ENCODE results near the gene ZNG1F.
"Not testable (repeated sequence)": the region's sequence is repeated elsewhere in the genome, so short reads cannot be mapped to it uniquely, and the experiment has no call there.

Gene ZNG1F

DNA sequence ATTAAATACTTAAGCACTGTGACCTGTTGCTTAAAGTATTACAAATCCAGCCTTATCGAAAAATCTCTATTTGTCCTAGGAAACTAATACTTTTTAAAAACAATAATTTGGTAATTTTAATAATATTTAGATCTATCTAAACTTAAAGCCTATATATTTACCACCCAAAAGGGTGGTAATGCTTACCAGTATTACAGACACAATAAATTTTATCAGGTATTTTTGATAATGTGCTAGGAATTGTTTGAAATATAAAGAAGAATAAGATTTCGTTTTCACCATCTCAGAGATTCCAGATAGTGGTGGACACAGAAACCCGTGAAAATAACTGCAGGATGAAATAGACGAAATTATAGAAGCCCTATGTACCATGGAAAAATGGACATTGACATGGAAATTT lies 68.4 kb downstream of the ZNG1F start:
- DNase-seq: not testable (repeated sequence)

GRCh38 chr9:41119719-41120118 lies 69.4 kb downstream of the ZNG1F start:
- not testable (repeated sequence) for DNase-seq

GRCh38 chr9:41119311-41119710 lies 69.8 kb downstream of the ZNG1F start:
- DNase-seq: not testable (repeated sequence)

GRCh38 chr9:41113348-41113747 lies 75.8 kb downstream of the ZNG1F start:
- DNase-seq: not testable (repeated sequence)

DNA sequence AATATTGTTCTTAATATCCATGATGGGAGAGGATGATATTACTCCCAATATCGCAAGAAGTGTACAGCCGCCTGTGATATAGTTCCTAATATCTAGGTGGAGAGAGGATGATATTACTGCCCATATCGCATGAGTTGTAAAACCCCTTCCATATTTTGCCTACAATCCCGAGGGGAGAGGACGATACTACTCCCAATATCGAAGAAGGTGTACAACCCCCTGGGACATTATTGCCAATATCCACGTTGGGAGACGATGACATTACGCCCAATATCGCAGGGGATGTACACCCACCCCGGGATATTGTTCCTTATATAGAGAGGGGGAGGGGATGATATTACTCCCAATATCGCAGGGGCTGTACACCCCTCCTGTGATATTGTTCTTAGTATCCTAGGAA lies 77.7 kb downstream of the ZNG1F start:
- not testable (repeated sequence) for DNase-seq

GRCh38 chr9:41110913-41111312 lies 78.2 kb downstream of the ZNG1F start:
- DNase-seq: not testable (repeated sequence)

DNA sequence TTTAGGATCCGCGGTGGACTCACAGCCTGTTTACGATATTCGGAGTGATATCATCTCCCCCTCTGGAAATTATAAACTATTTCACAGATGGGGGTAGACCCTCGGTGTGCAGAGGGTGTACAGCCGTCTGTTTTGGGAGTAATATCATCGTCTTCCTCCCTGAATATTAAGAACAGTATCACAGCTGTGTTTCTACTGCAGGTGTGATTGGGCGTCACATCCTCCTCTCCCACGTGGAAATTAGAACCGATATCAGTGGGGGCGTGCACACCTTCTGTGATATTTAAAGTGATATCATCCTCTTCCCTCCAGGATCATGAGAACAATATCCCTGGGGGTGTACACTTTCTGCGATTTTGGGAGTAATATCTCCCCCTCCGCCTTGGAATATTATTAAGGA lies 79.9 kb downstream of the ZNG1F start:
- not testable (repeated sequence) for DNase-seq

- not testable (repeated sequence) for DNase-seq
Observed at GRCh38 chr9:41108816-41109215, 80.3 kb downstream of the ZNG1F start.

- not testable (repeated sequence) for DNase-seq
Observed at GRCh38 chr9:41106472-41107116, 82.5 kb downstream of the ZNG1F start.

DNA sequence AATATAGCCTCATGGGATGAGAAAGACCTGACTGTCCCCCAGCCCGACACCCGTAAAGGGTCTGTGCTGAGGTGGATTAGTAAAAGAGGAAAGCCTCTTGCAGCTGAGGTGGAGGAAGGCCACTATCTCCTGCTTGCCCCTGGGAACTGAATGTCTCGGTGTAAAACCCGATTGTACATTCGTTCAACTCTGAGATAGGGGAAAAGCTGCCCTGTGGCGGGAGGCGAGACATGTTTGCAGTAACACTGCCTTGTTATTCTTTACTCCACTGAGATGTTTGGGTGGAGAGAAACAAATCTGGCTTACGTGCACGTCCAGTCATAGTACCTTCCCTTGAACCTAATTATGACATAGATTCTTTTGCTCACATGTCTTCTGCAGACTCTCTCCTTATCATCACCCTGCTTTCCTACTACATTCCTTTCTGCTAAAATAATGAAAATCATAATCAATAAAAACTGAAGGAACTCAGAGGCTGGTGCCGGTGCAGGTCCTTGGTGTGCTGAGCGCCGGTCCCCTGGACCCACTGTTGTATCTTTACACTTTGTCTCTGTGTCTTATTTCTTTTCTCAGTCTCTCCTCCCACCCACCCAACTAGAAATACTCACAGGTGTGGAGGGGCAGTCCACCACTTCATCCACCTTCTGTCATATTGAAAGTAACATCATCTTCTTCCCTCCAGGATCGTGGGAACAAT lies 83.4 kb downstream of the ZNG1F start:
- DNase-seq: not testable (repeated sequence)

GRCh38 chr9:41104542-41104941 lies 84.6 kb downstream of the ZNG1F start:
- not testable (repeated sequence) for DNase-seq

DNA sequence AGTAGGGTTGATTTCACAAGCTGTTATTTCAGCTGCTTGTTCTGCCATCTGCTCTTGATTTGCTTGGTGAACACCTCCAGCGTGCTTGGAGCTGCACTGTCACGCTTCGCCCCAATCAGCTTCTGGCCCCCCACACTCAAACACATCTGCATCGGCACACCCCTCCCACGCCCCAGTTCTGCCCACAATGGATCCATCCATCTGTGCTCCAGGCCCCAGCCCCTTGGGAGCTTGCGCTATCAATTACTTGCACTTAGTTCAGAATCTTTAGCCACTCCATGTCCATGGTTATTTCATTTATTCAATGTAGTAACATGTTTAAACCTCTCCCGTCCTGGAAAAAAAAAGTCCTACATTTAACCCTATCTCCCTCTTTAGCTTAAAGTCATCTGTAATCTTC lies 88.6 kb downstream of the ZNG1F start:
- DNase-seq: not testable (repeated sequence)

- not testable (repeated sequence) for DNase-seq
Observed at GRCh38 chr9:41098759-41099158, 90.4 kb downstream of the ZNG1F start.

- DNase-seq: not testable (repeated sequence)
Observed at GRCh38 chr9:41095060-41095459, 94.1 kb downstream of the ZNG1F start.

DNA sequence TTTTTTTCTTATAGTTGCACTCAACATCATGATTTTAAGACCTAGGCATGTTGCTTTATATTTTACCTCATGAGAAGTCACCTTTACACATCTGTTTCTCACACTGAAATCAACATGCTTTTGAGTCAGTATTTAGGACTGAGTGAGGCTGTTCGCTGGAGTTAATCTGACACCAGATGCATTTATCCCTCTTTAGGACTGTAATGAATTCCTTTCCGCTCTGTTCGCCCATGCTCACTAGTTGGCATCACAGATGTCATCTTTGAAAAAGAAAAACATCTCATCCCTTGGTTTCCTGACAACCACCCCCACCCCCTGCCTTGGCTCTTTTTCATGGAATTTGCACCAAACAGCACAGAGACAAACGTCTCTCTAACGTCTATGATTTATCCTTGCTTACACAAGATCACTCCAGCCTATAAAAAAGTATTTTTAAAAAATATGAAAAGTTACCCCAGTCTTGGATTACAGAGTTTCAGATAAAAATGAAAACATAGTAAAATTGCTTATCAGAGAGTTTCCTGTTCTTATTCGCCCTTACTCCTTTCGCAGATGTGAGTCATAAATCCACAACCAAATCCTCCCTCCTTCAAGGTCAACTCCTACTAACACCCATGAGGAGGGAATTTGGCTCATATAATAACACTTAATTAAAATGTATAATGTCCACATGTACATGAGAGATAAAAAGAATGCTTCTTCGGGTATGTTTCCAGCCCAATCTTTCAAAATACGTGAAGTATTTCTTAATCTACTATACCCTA lies 94.9 kb downstream of the ZNG1F start:
- not testable (repeated sequence) for DNase-seq

GRCh38 chr9:41090922-41091321 lies 98.2 kb downstream of the ZNG1F start:
- DNase-seq: not testable (repeated sequence)

GRCh38 chr9:41090386-41090785 lies 98.7 kb downstream of the ZNG1F start:
- DNase-seq: not testable (repeated sequence)

DNA sequence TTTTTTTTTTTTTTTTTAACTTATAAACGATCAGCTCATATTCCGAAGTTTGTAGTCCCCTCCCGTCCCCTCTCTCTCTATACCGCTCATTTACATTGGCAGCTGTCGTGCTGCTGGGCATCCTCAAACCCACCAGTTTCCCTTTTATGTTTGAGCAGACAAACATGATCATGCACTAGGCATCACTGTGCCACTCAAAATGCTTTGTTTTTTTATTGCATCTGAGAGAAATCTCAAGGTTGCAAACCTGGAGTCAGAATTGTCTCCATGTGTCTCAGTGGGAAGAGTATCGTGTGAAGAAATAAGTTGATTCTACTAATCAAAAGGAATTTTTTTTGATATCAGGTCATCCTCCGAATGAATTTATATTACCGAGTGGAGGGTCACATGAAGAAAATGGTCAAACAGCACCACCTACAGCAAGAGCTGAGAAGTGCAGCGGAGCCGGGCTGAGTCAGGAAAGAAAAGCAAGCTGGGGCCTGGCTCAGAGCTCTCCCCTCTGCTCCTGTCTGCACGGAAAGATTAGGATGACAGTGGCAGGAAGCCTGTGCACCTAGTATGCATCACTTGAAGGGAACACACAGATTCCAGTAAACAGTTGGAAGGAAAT lies 100.6 kb downstream of the ZNG1F start:
- DNase-seq: not testable (repeated sequence)

GRCh38 chr9:41087929-41088328 lies 101.2 kb downstream of the ZNG1F start:
- DNase-seq: not testable (repeated sequence)

DNA sequence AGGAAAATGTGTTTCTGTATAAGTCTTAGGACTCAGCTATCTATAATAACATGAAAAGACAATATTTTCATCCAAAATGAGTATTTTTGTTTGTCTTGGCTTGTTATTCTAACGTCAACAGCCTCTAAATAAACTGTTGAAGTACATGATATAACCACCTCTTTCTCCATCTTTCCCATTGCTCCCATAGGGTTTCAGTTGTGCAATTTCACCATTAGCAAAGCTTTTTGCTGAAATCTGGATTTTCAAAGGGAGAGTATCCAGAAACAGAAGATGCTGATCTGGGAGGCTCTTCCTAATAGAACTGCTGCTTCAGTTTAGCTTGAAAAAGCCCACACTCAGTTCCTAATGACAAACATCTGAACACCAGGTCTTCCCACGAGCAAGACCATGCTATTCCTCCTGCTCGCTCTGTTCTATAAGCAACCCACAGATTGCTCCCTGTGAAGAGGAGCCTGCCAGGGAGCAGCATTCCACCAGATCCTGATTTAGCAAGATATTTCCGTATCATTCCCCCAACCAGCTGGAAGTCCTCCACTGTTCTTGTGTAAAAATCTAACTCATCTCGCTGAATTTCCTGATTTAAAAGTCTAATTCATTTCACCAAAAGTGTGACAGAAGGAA lies 101.8 kb downstream of the ZNG1F start:
- DNase-seq: not testable (repeated sequence)

DNA sequence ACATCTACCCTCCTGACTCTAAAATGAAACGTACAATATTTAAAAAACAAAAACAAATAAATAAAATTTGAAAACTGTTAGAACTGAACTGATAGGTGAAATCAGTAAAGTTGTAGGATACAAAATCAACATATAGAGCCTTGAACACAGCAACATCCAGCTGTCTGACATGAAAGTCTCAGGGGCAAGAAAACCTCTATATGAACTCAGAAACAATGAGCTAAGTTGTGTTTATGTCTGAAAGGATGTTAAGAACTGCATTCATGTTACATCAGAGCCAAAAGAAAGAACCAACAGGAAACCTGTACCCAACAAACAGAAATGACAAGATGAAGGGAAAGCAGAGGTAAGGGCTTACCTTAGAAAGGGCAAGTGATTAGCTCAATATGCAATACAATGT lies 102.4 kb downstream of the ZNG1F start:
- not testable (repeated sequence) for DNase-seq

- not testable (repeated sequence) for DNase-seq
Observed at GRCh38 chr9:41086215-41086614, 102.9 kb downstream of the ZNG1F start.

DNA sequence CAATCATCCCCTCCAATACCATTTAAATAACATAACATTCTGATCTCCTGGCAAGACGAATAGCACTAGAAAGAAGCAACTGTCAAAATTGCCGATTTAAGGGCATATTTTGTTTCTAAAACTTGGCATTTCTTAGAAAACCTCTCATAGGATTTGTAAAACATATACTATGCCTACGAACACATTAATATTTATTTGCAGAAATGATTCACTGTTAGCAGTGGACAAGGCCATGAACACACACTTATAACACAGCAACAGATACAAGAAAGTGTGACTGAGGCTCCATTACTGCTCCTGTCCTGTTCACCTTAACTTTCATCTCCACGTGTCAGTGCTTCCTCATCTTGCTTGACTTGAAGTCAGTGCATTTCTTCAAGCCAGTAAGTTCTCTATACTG lies 106.8 kb downstream of the ZNG1F start:
- not testable (repeated sequence) for DNase-seq

All from NCI-H1048 (cell line).